Tibial nerve (tissue), 3 donors: ENCODE data around the gene DNM1L.

Source experiments
- CTCF ChIP-seq, 5 experiments: fragments of 200-600 bp in 3 of 5; fragments of 450-650 bp in 2 of 5; sonication (generic) in 3 of 5; IDR thresholded peaks; one replicate each; pipeline ENCODE4 v1.5.1; 2016 to 2019; ENCODE audit warnings: antibody characterized with exemption in 5 of 5, mild to moderate bottlenecking in 3 of 5, moderate library complexity in 2 of 5
- POLR2A ChIP-seq, 2 donors: fragments of 450-650 bp; IDR thresholded peaks; one replicate each; pipeline ENCODE4 v1.6.1; 2017; ENCODE audit warnings: antibody characterized with exemption in 2 of 2, mild to moderate bottlenecking in 2 of 2, moderate library complexity in 2 of 2

GRCh38 chr12:32770141-32770540, 91.0 kb downstream of the DNM1L start:
- TF ChIP-seq CTCF (IDR thresholded peaks at IDR 0.05) (no peak), POLR2A (IDR thresholded peaks at IDR 0.05) (no peak)
